Psoas muscle (tissue), 8 donors: Measurements from ENCODE around the gene USP6. TPM values are rescaled to one million over a fixed set of nuclear protein-coding genes. Genes with fewer than 3 reads are reported as not detected.
"Not testable (repeated sequence)": the region's sequence is repeated elsewhere in the genome, so short reads cannot be mapped to it uniquely, and the experiment has no call there.

Experiments
- ATAC-seq, 4 donors: fragments of 200-7000 bp; cut with Tn5 transposase; one replicate each; pipeline ENCODE4 v1.9.1; 2020; ENCODE audit warnings: moderate library complexity in 3 of 4, mild to moderate bottlenecking in 2 of 4
- DNase-seq, 2 donors: peaks; one replicate each; pipeline ENCODE4 v3.0.0-alpha.2; 2020
- H3K27ac ChIP-seq: fragments of 200-600 bp; one replicate; pipeline ENCODE4 v1.8.0; 2022
- H3K27me3 ChIP-seq, 3 donors: fragments of 200-600 bp in 1 of 3; one replicate each; pipeline versions ENCODE4 v1.6.1 to v1.8.0; 2013 to 2022; ENCODE audit warnings: low read length in 2 of 3, mild to moderate bottlenecking in 2 of 3, moderate library complexity in 1 of 3; ENCODE audit not compliant: insufficient read depth in 3 of 3
- H3K36me3 ChIP-seq, 2 donors: fragments of 200-600 bp in 1 of 2; one replicate each; pipeline versions ENCODE4 v1.6.1 to v1.8.0; 2013 to 2022; ENCODE audit warnings: low read depth in 1 of 2, mild to moderate bottlenecking in 1 of 2, moderate library complexity in 1 of 2; ENCODE audit not compliant: insufficient read depth in 1 of 2
- H3K4me1 ChIP-seq: fragments of 200-600 bp; one replicate; pipeline ENCODE4 v1.8.0; 2022
- H3K4me3 ChIP-seq: fragments of 200-600 bp; one replicate; pipeline ENCODE4 v1.8.0; 2022; ENCODE audit warnings: mild to moderate bottlenecking
- H3K9me3 ChIP-seq: fragments of 200-600 bp; one replicate; pipeline ENCODE4 v1.8.0; 2022
- WGBS, 3 donors: extraction: QIAGEN DNeasy Blood & Tissue Kit; methylation state at CpG; one replicate each; pipeline versions ENCODE4 v1.1.6 to v1.1.7; 2013; 5-methylcytosine and 5-hydroxymethylcytosine counted together
- intact Hi-C, 2 donors: fragments of 100-400 bp; cut with DNase I; formaldehyde crosslinking; loops; one replicate each; pipeline versions ENCODE4 v1.11.0 to v1.14.2; 2022
- polyA plus RNA-seq, 3 donors: library from polyadenylated mRNA; stranded (reverse); fragments of 200-250 nt; gene quantifications; one replicate each; pipeline ENCODE4 v1.2.3, GENCODE V29; 2013
- total RNA-seq, 4 donors: library from RNA; stranded (reverse); fragmentation: NEBNext Ultra II Directional in 2 of 4; extraction: Animal tissue kit (Norgen Biotek cat#: 25700) in 2 of 4; gene quantifications; one replicate each; pipeline versions ENCODE4 v1.2.1 to v1.2.4, GENCODE V29; 2021 to 2023
- TF ChIP-seq, protein P1 (sequence below): fragments of 200-600 bp; IDR thresholded peaks from one replicate; pipeline ENCODE4 v1.8.0; 2022; ENCODE audit warnings: antibody characterized with exemption
- donor health status: healthy with polysubstance abuse.
- donor health status: DM: no; HTN: no; CAD: no; lungs with moderate emphysema.
- donor health status: Bipolar disorder and iron deficiency.
- donor health status: healthy.
- donor health status: DM: yes; HTN: yes; CAD: no.
- donor health status: DM: no; HTN: no; CAD: no.
- donor health status: DM: no; HTN: no; CAD: no.
- donor health status: DM: yes; HTN: yes; CAD: no.

USP6 gene
- total and polyA plus RNA-seq, 7 donors = 0.05 to 3.2 (median 0.40) TPM

DNA sequence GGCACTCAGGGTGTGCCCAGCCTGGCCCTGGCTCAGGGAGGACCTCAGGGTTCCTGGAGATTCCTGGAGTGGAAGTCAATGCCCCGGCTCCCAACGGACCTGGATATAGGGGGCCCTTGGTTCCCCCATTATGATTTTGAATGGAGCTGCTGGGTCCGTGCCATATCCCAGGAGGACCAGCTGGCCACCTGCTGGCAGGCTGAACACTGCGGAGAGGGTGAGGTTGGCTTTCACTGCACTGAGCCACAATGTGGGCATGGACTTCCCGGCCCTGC, 23.6 kb downstream of the USP6 start:
- ATAC-seq = no peak
- TF ChIP-seq, protein P1, sequence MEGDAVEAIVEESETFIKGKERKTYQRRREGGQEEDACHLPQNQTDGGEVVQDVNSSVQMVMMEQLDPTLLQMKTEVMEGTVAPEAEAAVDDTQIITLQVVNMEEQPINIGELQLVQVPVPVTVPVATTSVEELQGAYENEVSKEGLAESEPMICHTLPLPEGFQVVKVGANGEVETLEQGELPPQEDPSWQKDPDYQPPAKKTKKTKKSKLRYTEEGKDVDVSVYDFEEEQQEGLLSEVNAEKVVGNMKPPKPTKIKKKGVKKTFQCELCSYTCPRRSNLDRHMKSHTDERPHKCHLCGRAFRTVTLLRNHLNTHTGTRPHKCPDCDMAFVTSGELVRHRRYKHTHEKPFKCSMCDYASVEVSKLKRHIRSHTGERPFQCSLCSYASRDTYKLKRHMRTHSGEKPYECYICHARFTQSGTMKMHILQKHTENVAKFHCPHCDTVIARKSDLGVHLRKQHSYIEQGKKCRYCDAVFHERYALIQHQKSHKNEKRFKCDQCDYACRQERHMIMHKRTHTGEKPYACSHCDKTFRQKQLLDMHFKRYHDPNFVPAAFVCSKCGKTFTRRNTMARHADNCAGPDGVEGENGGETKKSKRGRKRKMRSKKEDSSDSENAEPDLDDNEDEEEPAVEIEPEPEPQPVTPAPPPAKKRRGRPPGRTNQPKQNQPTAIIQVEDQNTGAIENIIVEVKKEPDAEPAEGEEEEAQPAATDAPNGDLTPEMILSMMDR = no peak
- no peak for DNase-seq
- WGBS, 3 donors = 55 to 72% (median 71%) methylated on average over 5 of the region's 5 CpGs
- intact Hi-C loops = no loop called here
- Histone ChIP-seq H3K27ac (no peak overlapping the region), H3K36me3 (peaks cover 0 to 7% of the 10 kb centered on the region in 2 donors), H3K27me3 (no peaks in the 10 kb centered on the region), H3K4me1 (no peaks in the 10 kb centered on the region), H3K4me3 (no peak overlapping the region), H3K9me3 (no peaks in the 10 kb centered on the region)

DNA sequence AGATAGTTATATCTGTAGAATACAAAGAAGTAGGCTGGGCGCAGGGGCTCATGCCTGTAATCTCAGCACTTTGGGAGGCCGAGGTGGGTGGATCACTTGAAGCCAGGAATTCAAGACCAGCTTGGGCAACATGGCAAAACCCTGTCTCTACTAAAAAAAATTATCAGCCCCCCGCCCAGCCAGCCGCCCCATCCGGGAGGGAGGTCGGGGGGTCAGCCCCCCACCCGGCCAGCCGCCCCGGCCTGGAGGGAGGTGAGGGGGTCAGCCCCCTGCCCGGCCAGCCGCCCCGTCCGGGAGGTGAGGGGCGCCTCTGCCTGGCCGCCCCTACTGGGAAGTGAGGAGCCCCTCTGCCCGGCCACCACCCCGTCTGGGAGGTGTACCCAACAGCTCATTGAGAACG, 27.0 kb downstream of the USP6 start:
- ATAC-seq, DNase-seq, H3K27ac ChIP-seq, intact Hi-C loops, H3K4me1 ChIP-seq, H3K9me3 ChIP-seq, H3K4me3 ChIP-seq, H3K27me3 ChIP-seq: not testable (repeated sequence)
- peaks cover 0 to 25% of the 10 kb centered on the region in 2 donors for H3K36me3 ChIP-seq
- 89 to 94% (median 90%) methylated on average over 13 to 15 of the region's 18 CpGs for WGBS, 3 donors

DNA sequence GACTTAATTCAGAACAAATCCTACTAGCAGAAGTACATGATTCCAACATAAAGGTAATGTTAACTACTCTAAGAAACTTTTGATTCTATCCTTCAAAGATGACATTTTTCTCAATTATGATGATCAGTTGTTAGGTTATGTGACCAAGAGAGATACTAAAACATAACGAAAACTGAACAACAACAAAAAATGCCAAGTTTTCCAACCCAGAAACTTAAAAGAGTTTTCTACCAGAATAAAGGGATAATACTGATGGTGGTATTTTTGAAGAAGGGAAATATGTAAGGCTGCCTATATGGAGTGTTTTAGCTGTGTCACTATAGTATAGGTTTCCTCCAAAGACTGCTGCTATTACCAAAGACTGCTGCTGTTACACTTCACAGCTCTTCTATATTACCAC, 30.3 kb downstream of the USP6 start:
- H3K4me1 ChIP-seq, intact Hi-C loops, H3K4me3 ChIP-seq, H3K27ac ChIP-seq, DNase-seq, H3K27me3 ChIP-seq, H3K9me3 ChIP-seq, ATAC-seq: not testable (repeated sequence)
- H3K36me3 ChIP-seq = peaks cover 0 to 32% of the 10 kb centered on the region in 2 donors
- 84 to 98% (median 84%) methylated on average over 1 of the region's 1 CpG for WGBS, 3 donors

DNA sequence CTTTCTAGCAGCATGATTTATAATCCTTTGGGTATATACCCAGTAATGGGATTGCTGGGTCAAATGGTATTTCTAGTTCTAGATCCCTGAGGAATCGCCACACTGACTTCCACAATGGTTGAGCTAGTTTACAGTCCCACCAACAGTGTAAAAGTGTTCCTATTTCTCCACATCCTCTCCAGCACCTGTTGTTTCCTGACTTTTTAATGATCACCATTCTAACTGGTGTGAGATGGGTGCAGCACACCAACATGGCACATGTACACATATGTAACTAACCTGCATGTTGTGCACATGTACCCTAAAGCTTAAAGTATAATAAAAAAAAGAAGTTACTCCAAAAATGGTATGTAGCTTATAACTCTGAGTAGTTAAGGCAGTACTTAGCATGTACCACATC, 44.9 kb downstream of the USP6 start:
- DNase-seq, H3K27me3 ChIP-seq, H3K4me3 ChIP-seq, intact Hi-C loops, H3K27ac ChIP-seq, ATAC-seq, H3K9me3 ChIP-seq, H3K4me1 ChIP-seq: not testable (repeated sequence)
- WGBS, 3 donors = 100% methylated on average over 1 of the region's 1 CpG
- H3K36me3 ChIP-seq = peaks cover 0 to 30% of the 10 kb centered on the region in 2 donors

DNA sequence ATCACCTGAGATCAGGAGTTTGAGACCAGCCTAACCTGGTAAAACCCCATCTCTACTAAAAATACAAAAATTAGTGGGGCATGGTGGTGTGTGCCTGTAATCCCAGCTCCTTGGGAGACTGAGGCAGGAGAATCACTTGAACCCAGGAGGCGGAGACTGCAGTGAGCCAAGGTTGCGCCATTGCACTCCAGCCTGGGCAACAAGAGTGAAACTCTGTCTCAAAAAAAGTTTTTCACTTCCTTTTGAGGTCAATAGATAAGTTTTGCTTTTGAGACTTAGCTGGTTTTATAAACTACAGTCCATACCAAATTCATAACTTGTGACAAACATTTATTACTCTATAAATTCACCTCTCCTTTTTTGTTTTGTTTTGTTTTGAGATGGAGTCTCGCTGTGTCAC, 46.0 kb downstream of the USP6 start:
- H3K9me3 ChIP-seq, intact Hi-C loops, ATAC-seq, DNase-seq, H3K27ac ChIP-seq, H3K4me3 ChIP-seq, H3K27me3 ChIP-seq, H3K4me1 ChIP-seq: not testable (repeated sequence)
- 86 to 95% (median 92%) methylated on average over 3 of the region's 3 CpGs for WGBS, 3 donors
- H3K36me3 ChIP-seq = peaks cover 0 to 29% of the 10 kb centered on the region in 2 donors

DNA sequence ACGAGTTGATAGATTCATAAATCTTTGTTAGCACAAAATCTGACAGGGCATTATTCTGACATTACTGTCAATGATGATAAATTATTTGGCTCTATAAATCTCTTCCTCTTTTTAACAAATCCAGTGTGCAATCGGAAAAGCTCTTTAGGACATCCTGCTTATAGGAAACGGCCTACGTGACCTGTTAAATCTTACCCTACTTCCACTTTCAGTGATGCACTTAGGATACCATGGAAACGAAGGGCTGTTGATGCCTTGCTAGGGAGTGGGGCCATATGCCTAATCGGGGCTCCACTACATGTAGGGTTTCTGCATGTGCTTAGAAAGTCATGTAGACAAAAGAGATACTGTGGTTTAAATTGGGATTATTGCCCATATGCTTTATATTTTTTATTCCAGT, 48.6 kb downstream of the USP6 start:
- TF ChIP-seq, protein P1 = no peak
- H3K27me3 ChIP-seq = no peaks in the 10 kb centered on the region
- DNase-seq (no peak), ATAC-seq (no peak)
- H3K4me1 ChIP-seq = no peaks in the 10 kb centered on the region
- H3K9me3 ChIP-seq = no peaks in the 10 kb centered on the region
- 58 to 68% (median 65%) methylated on average over 6 of the region's 6 CpGs for WGBS, 3 donors
- H3K4me3 ChIP-seq = no peak overlapping the region
- peaks cover 0 to 44% of the 10 kb centered on the region in 2 donors for H3K36me3 ChIP-seq
- no peak overlapping the region for H3K27ac ChIP-seq
- intact Hi-C loops = no loop called here

DNA sequence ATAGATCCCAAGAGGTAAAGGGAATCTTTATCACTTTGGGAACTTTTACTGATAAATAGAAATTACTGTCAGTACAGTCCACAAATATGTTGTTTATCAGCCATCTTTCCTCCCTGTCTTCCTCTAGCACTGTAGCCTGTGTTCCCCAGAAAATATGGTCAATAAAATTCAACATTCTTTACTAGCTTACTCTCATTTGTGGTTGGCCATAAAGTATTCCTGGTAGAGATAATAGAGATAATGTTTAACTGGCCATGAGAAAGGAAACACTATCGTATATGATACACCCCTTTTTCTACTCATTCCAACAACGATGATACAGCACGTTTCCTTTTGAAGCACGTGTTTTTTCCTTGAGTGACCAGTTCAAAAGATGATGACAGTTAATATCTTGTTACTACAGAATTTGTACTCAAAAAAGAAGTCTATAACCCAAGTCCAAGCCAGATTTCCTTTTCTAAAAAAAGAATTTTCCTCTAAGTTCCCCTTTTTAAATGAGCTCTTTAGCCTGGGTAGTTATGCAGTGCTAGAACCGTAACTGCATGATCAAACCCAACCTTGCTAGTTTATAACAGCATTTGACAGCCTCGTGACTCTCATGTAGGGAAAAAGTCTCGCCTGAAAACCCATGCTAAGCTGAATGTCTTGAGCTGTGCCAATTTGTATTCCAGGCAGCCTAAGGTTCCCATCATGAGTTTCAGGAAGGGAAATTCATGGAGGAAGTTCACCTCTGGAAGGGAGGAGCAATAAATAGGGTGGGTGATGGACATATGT, 50.1 kb downstream of the USP6 start:
- H3K27ac ChIP-seq, ATAC-seq, H3K27me3 ChIP-seq, intact Hi-C loops, H3K4me1 ChIP-seq, H3K4me3 ChIP-seq, H3K9me3 ChIP-seq, DNase-seq: not testable (repeated sequence)
- 72 to 79% (median 76%) methylated on average over 4 to 6 of the region's 7 CpGs for WGBS, 3 donors
- peaks cover 0 to 57% of the 10 kb centered on the region in 2 donors for H3K36me3 ChIP-seq

DNA sequence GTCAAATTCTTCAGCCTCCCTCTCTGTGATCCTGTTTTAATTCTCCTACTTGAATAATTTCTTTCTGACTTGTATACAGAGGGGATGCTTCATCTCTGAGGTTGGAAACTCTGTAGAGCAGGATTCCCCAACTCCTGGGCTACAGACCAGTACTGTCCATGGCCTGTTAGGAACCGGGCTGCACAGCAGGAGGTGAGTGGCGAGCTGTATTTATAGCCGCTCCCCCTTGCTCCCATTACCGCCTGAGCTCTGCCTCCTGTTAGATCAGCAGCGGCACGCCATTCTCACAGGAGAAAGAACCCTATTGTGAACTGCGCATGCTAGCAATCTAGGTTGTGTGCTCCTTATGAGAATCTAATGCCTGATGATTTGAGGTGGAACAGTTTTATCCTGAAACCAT, 59.2 kb downstream of the USP6 start:
- peaks cover 59% of the 10 kb centered on the region for H3K9me3 ChIP-seq
- H3K27me3 ChIP-seq, H3K4me1 ChIP-seq, intact Hi-C loops, H3K27ac ChIP-seq, DNase-seq, H3K4me3 ChIP-seq, ATAC-seq: not testable (repeated sequence)
- WGBS, 3 donors = 87 to 94% (median 91%) methylated on average over 7 of the region's 7 CpGs
- peaks cover 0 to 45% of the 10 kb centered on the region in 2 donors for H3K36me3 ChIP-seq
